Inferior parietal cortex (tissue), 1 donor: Measurements from ENCODE around the gene SGCG.

Source experiments
- DNase-seq: peaks from one replicate; pipeline ENCODE4 v3.0.0-alpha.2; 2016; ENCODE audit errors: extremely low spot score

The SGCG gene

DNA sequence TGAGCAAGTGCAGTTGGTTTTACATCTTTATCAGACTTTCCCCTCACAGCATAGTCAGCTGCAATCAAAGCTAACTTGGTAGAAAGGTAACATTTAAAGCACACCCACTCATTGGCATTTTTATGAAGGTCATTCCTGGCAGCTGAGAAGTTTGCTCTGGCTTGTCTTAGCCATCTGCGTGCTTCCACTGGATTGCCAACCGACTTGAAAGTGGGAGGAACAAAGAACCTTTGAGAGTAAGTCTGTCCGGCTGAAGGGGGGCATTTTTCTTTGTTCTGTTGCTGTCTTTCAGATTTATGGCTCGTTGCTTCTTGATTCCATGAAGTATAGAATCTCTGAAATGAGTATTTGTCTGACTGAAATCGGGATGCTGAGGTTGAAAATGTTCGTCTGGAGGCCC, 149.6 kb downstream of the SGCG start:
- DNase-seq: no peak

DNA sequence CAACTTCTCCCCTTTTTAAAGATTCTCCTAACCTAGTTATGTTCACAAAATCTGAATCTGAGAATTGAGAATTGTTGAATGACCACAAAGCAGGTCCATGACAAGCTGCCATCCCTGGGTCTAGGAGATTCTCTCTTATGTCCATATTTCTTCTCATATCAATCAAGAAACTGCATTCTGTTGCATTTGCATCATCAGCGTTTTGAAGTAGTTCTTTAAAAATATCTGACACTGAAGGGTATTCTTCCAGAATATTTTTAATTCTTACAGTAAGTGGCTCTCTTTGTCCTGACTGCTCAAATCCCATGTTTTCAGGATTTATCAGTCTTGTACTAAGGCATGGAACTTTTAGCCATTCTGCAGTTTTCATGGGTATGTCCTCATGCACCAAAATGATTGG, 158.4 kb downstream of the SGCG start:
- no peak for DNase-seq

DNA sequence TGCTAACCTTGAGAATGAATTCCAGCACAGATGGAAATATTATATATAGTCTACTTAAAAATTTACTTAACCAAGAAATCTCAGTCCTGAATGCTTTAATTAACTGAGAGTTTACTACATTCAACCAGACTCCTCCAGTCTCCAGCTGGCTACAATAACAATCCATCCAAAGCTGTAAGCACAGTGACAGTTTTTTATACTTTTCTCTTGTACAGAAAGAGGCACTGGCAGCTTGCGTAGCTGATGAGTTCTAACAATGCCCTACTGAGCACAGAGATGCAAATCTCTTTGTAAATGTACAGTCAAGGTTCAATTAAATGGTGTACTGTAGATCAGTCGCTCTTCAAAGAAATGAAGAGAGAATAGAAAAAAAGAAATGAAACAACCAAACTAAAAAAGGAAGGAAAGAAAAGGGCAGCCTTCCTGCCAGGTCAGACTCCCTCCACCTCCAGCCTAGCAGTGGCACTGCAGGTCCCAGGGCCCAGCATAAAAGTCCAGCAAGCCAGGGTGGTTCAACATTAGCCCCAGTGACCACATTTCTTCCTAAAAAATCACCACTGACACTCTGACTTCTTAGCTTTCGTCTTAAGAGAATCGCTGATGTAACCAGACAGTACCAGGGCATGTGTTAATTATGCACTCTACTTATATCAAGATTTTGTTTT, 164.3 kb downstream of the SGCG start:
- no peak for DNase-seq

DNA sequence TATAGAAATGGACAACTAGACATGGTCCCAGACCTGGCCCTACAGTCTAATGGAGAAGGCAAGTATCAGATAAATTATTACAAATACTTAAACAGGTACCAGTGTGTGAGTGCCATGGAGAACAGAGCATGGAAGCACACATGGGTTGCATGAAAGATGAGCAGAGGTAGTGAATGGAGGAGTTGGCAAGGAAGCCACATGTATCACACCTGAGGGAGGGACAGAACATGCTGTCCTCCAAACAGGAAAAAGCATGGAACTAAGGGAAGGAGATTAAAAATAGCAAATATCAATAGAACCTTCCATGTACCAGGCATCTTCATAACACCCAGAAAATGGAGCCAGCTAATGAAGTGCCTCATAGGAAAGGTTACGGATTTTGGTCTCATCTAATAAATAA, 166.8 kb downstream of the SGCG start:
- no peak for DNase-seq

DNA sequence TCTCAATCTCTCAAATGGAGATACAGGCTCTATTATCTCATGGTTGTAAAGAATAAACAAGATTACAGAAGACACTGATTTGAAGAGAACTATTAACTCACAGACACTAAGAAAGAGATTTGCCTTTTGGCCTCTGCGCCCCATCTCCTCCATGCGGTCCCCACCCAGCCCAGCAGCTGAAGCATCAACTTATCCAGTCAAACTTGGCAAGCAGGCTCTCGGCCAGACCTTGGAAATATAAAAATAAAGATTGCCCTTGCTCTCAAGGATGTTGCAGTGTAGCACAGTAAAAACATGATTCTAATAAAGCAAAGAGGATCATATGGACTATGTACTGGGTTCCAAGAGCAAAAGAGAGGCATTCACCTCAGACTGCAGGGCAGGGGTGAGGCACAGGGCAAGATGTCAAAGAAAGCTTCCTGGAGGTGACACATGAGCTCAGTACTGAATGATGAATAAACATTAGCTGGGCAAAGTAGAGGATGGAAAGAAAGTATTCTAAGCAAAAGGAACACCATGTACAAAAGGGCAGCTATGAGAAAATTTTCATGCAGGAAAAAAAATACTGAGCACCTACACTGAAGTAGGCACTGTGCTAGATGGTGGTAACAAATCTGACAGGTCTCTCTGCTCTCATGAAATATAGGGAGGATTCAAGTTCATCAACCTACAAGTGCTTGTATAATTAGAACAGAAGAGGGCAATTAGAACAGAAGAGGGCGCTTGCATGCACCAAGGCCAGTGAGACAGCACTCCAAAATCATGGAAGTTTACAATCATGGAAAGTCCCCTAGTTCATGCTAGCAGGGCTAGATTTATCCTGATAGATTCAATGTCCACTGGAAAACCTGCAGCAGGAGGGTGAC, 167.7 kb downstream of the SGCG start:
- DNase-seq: no peak

DNA sequence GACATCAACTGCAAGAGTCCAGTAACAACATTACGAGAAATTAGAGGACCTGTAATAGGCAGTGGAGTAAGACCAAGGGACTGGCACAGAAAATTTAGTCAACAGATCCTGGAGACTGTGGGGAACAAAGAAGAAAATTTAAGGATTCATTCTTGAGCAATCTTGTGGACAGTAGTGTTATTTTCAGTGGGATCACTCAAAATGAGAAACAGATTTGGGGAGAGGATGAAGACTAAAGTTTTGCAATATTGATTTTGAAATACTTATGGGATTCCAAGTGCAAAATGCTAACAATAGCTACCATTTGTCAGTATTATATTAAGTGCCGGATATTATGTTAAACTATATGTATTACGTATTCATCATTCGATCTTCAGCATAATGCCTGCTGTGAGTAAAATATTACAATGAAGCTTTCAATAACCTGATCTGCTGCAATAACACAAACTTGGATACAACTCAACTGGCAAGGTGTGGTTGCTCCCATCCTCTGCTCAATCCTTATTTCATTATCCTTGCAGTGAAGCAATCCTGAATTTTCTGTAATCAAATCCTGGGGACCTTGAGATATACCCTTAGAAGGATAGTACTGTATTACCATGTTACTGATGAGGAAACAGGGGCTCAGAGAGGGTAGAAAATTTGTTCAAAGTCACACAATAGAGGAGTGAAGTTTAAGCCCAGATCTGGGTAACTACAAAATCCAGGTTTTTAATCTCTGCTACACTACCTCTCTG, 168.6 kb downstream of the SGCG start:
- DNase-seq: no peak

DNA sequence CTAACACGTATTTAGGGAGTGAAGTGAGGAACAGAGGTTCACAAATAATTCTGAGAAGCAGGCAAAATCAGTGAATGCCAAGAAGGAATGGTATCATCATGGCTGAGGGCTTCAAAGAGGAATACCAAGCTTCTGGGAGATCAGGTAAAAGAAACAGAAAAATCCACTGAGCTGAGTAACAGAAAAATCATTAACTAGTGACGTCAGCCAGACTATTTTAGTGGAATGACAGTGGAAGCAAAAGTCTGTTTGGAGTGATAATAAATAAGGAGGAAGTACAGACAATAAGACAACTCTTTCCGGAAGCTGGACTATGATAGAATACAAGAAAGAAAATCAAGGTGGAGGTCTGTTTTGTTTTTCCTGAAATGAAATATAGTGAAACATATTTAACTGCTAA, 169.2 kb downstream of the SGCG start:
- DNase-seq: no peak

DNA sequence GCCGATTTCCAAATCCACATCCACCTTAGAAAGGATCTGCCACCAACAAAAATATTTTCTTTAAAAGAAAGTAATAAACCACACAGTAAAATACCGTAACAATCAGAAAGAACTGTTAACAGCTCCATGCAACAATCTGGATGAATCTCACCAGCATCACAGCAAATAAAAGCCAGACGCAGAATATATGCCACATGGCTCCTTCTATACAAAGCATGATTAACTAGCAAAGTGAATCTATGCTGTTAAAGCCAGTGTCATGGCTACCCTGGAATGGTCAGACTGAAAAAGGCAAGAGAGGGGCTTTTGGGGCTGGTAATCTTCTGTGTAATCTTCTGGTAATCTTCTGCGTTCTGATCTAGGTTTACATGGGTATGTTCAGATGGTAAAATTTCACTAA, 171.4 kb downstream of the SGCG start:
- DNase-seq: no peak

DNA sequence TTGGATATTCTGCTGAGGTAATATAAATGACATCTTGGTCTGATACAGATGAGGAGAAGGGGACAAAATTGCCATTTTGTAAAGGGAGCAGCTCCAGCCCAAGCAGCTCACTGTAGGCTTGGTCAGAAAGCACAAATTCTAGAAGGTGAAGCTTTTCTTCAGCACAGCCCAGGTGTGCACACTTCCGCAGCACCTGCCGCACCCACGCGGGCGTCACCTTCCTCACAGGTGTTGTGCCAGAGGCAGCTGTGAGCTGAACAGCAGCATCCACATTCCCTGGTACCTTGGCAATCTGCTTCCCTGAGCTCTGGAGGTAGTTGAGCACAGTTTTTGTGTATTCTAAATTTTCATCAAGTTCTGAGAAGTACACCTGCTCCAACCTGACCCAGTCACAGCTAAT, 173.7 kb downstream of the SGCG start:
- DNase-seq: no peak

DNA sequence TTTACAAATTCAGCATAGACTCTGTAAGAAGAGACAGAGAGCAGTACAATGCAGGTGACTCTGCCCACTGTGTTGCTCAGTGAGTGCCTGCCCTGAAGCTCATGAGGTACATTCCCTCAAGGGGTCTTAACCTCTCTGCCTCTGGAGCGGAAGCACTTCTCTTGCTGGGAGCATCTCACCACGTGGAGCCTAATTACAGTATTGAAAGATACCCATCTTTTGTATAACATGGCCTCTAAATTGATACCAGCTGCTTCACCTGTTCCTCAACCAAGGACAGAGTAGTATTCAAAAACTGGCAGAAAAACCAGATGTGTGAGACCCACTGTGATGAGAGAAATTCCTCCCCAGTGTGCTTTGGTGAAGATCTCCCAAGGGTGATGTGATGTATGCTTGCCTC, 175.6 kb downstream of the SGCG start:
- no peak for DNase-seq

DNA sequence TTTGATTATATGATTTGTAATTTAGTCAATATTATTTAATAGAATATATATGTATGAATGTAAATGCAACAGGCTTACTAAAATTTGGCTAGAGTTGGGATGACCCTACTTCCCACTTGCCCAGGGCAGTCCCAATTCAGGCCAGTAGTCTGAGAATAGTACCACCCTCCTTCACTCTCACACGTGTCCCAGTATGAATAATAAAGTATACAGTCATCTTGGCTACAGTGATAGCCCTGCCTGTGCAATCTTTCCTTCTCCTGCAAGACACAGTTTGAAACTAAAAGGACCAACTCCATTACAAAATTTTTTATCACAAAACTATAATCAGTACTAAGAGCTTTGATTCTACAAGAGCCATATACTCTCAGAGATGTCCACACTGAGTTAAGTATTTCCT, 176.6 kb downstream of the SGCG start:
- no peak for DNase-seq

DNA sequence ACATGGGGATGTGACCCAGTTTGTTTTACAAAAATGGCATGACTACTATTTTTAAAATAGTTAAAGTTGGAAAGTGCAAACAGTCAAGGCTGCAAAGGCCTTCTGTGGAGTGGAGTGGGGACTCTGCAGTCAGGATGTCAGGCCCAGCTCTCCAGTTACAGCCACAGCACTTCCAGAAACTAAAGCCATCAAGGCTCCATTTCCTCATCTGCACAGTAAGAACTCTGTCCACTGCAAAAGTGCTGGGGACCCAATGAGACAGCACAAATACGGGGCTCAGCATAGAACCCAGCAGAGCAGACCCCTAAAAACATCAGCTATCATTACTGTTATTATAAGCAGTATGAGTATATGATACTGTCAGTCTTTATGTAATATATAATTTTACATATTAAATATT, 179.1 kb downstream of the SGCG start:
- no peak for DNase-seq

DNA sequence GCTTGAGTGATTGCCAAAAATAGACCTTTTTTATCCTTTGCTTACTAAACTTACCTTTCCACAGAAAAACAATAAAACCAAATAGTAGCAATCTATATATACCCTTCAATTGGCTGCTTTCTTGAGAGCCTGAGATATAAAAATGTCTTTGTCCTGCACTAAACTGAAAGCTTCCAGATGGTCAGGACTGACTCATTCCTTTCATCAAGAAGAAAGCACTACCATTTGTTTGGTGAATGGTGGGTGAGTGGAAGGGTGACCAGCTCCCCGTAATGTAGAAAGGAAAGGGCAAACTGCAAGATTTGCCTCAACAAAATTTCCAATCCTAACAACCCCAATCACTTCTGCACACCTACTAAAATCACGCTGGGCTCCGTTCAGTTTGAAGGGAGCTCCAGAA, 184.9 kb downstream of the SGCG start:
- no peak for DNase-seq

DNA sequence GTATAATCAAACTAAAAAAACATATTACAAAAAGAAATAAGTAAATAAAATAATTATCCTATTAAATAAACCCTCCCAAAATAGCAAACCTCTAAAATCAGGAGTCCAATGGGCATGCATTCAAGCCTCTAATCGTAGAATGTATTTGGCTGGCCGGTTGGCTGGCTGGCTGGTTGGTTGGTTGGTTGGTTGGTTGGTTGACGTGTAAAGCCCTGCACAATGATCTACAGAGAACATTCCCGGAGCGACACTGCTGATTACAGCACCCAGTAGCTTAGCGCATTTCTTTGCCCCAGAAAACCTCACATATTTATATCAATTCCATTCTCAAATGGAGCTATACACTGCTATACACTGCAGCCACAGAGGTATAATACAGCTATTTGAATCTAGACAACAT, 187.1 kb downstream of the SGCG start:
- no peak for DNase-seq

DNA sequence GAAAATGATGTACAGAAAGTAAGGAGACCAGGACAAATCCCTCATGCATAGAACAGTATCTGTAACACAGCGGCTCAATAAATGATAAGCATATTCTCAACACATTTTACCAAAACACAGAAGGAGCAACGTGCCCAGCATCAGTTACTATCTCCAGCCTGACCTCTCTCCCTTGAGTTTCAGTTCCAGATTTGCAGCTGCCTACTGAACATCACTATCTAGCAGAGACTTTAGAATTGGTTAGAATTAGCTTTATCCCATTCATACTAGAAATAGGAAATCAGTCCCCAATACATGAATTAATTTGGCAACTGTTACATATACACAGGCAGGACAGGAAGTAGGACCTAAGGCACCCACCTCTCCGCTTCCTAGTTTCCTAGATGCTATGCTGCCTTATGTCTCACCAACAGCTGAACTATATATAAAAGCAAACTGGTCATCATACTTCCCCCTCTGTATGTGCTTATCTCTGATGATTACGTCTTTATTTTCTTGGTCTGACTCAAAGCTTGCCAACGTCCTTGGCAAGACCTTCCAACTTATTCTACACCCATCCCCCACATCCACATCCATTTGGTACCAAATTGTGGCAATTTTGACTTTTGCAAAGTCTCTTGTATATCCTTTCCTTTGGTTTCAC, 191.6 kb downstream of the SGCG start:
- DNase-seq: no peak
